ENCODE measurements around the gene FOXC2. TPM values are rescaled to one million over a fixed set of nuclear protein-coding genes. Genes with fewer than 3 reads are reported as not detected.

The FOXC2 gene
- total RNA-seq, 4 donors from 2014 or later, result 0.56 TPM; not detected in 3

DNA sequence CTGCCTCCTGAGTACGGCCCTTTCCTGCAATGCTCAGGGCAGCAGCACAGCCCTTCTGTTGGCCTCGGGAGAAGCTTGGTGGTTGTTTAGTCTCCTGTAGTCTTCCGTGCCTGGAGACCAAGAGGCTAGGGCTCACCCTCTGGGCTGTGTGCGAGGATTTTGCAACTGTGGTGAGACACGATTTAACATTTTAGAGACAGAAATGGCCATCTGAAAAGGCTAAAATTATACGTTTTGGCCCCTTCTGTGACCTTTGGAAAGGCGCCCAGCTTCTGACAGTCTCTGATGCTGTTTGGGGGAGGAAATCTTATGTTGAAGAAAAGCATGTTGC is 44.9 kb downstream of the FOXC2 start:
- no peak overlapping the region for H3K4me3 ChIP-seq
- 72% methylated on average over 5 of the region's 7 CpGs for WGBS
- no peaks in the 10 kb centered on the region for H3K4me1 ChIP-seq
- TF ChIP-seq, protein P1, sequence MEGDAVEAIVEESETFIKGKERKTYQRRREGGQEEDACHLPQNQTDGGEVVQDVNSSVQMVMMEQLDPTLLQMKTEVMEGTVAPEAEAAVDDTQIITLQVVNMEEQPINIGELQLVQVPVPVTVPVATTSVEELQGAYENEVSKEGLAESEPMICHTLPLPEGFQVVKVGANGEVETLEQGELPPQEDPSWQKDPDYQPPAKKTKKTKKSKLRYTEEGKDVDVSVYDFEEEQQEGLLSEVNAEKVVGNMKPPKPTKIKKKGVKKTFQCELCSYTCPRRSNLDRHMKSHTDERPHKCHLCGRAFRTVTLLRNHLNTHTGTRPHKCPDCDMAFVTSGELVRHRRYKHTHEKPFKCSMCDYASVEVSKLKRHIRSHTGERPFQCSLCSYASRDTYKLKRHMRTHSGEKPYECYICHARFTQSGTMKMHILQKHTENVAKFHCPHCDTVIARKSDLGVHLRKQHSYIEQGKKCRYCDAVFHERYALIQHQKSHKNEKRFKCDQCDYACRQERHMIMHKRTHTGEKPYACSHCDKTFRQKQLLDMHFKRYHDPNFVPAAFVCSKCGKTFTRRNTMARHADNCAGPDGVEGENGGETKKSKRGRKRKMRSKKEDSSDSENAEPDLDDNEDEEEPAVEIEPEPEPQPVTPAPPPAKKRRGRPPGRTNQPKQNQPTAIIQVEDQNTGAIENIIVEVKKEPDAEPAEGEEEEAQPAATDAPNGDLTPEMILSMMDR (IDR thresholded peaks at IDR 0.05), result no peak
- no peak for TF ChIP-seq POLR2A (IDR thresholded peaks at IDR 0.05)
- TF ChIP-seq EP300 (IDR thresholded peaks at IDR 0.05), result no peak
- TF ChIP-seq POLR2AphosphoS5 (IDR thresholded peaks at IDR 0.05), result no peak
- H3K36me3 ChIP-seq, result no peaks in the 10 kb centered on the region
- no peaks in the 10 kb centered on the region for H3K9me3 ChIP-seq
- no peak for DNase-seq (ENCODE audit: low spot score in 2 of 2)
- peaks cover 41% of the 10 kb centered on the region for H3K27me3 ChIP-seq
- no peak overlapping the region for H3K27ac ChIP-seq

DNA sequence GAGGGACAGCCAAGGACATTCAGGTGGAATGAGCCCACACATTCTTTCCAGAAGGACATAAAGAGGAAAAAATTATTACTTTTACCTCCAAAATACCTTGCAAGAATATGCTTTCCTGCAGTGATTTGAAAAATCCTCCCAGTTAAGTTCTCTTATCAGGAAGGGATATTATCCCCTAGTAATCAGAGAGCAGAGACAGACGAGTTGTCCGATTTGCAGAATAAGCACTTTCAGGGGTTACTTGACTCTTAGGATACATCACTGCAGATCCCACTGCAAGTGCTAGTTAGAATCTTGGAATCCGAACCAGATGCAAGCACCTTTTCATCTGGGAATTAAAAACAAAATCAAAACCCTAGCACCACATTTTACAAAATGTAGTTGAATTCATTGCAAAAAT is 45.3 kb downstream of the FOXC2 start:
- Histone ChIP-seq H3K4me1 (no peaks in the 10 kb centered on the region), H3K27me3 (peaks cover 43% of the 10 kb centered on the region), H3K36me3 (no peaks in the 10 kb centered on the region), H3K27ac (no peak overlapping the region), H3K9me3 (no peaks in the 10 kb centered on the region), H3K4me3 (no peak overlapping the region)
- 70% methylated on average over 3 of the region's 3 CpGs for WGBS
- DNase-seq (ENCODE audit: low spot score in 2 of 2), result no peak
- TF ChIP-seq, protein P1 (IDR thresholded peaks at IDR 0.05), result no peak
- TF ChIP-seq POLR2AphosphoS5 (IDR thresholded peaks at IDR 0.05) (no peak), POLR2A (IDR thresholded peaks at IDR 0.05) (no peak), EP300 (IDR thresholded peaks at IDR 0.05) (no peak)

DNA sequence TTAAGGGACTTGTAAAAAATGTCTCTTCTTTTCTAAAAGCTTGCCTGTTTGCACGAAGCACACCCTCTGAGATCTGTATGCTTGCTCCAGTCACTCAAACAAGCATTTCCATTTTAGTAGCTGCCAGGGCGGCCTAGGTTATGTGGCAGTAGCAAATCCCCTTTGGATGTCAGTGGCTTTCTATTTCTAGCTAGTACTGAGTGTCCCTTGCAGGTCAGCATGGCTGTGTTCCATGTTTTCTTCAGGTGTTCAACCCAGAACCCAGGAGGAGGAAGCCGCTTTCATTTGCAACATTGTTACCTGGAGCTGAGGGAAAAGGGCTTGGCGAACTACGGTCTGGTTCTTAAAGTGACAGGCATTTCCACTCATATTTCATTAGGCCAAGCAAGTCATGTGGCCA is 48.1 kb downstream of the FOXC2 start:
- WGBS, result 70% methylated on average over 5 of the region's 5 CpGs
- Histone ChIP-seq H3K9me3 (no peaks in the 10 kb centered on the region), H3K4me3 (no peak overlapping the region), H3K27ac (no peak overlapping the region), H3K36me3 (no peaks in the 10 kb centered on the region), H3K27me3 (peaks cover 30% of the 10 kb centered on the region), H3K4me1 (no peaks in the 10 kb centered on the region)
- DNase-seq (ENCODE audit: low spot score in 2 of 2), result no peak
- TF ChIP-seq EP300 (IDR thresholded peaks at IDR 0.05) (no peak), POLR2A (IDR thresholded peaks at IDR 0.05) (no peak), POLR2AphosphoS5 (IDR thresholded peaks at IDR 0.05) (no peak)
- TF ChIP-seq, protein P1 (IDR thresholded peaks at IDR 0.05), result no peak

DNA sequence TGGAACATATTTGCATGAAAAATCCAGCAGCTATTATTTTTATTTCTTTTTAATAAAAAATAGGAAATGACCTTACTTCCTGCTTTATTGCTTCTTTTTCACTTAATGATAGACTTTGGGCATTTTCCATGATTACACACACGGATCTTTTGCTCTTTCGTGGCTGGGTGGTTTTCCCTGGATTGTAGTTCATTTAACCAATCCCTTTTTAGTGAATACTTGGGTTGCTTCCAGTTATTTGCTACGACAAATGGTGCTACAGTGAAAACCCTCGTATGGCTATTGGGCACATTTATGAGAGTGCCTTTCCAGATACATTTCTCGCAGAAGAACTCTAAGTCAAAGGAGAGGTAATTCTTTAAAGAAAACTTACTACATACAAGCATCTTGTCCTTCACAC is 50.3 kb downstream of the FOXC2 start:
- DNase-seq (ENCODE audit: low spot score in 2 of 2), result no peak
- H3K9me3 ChIP-seq, result no peaks in the 10 kb centered on the region
- peaks cover 19% of the 10 kb centered on the region for H3K27me3 ChIP-seq
- no peaks in the 10 kb centered on the region for H3K36me3 ChIP-seq
- H3K4me3 ChIP-seq, result no peak overlapping the region
- H3K4me1 ChIP-seq, result no peaks in the 10 kb centered on the region
- WGBS, result 47% methylated on average over 5 of the region's 5 CpGs
- no peak for TF ChIP-seq POLR2AphosphoS5 (IDR thresholded peaks at IDR 0.05)
- TF ChIP-seq EP300 (IDR thresholded peaks at IDR 0.05), result no peak
- TF ChIP-seq POLR2A (IDR thresholded peaks at IDR 0.05), result no peak
- TF ChIP-seq, protein P1 (IDR thresholded peaks at IDR 0.05), result no peak
- no peak overlapping the region for H3K27ac ChIP-seq

DNA sequence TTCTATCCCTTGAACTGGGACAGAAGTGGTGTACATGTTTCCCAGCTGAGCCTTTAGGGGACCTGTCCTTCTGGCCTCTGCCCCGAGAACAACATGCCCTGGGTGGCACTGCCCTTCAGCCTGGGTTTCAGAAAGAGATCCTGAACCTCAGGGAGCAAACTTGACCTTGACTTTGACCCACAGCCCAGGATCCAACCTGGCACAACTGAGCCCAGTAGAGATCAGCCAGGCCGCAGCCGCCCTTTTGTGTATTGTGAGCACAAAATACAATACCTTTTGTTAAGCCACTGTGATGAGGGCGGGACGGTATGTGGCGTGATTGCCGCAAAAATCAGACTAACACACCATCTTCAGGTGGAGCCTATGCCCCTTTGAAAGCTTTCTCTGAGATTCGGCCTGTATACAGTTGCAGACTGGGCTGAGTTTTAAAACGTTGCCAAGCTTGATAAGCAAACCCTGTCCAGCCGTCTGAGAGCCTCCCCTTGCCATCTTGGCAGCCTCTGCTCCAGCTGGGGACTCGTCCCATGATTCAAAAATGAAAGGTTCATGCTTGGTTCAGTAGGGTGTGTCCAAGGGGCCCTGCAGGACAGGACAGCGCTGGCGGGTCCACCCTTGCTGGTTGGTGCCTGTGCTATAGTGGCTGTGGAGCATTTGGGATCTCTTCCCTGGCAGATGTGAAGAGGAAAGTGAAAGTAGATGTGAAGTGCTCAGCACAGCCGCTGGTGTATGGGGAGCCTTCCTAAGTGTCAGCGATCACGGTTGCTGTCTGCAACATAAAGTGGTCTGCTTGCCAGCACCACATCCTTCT is 52.0 kb downstream of the FOXC2 start:
- peak overlapping the region; percentile 27 for H3K4me3 ChIP-seq
- 79% methylated on average over 13 of the region's 16 CpGs for WGBS

More for the DNA sequence above, 52.0 kb downstream of the FOXC2 start:
- Histone ChIP-seq H3K27ac (no peak overlapping the region), H3K27me3 (peaks cover 22% of the 10 kb centered on the region), H3K36me3 (no peaks in the 10 kb centered on the region), H3K9me3 (no peaks in the 10 kb centered on the region), H3K4me1 (no peaks in the 10 kb centered on the region)
- TF ChIP-seq POLR2AphosphoS5 (IDR thresholded peaks at IDR 0.05) (no peak), POLR2A (IDR thresholded peaks at IDR 0.05) (no peak), EP300 (IDR thresholded peaks at IDR 0.05) (no peak)
- TF ChIP-seq, protein P1 (IDR thresholded peaks at IDR 0.05), result no peak
- DNase-seq (ENCODE audit: low spot score in 2 of 2), result peak in 1 of 2 donors; percentile 49

Other genes with a start within 250 kb of the FOXC2 start
- gene FOXF1, start 56.3 kb upstream of the FOXC2 start, total RNA-seq, result under 1 TPM in 3 of 4 donors, not detected in 1; 0.11 to 0.59 (median 0.21) TPM
- gene MTHFSD, start 11.6 kb upstream of the FOXC2 start, total RNA-seq, result 10 to 100 TPM; 12.4 to 43.4 (median 18.8) TPM
- gene FOXL1, start 11.7 kb downstream of the FOXC2 start, total RNA-seq, result under 1 TPM in 2 of 4 donors, not detected in 2; 0.23 to 0.40 TPM

Measured in suprapubic skin (tissue), 4 donors.